ENCODE measurements around the gene RNF141. TPM values are rescaled to one million over a fixed set of nuclear protein-coding genes. Genes with fewer than 3 reads are reported as not detected.

RNF141 gene
- 7.8 TPM for total RNA-seq
- 10 to 100 TPM; 16.8 to 22.5 (median 18.5) TPM for polyA plus RNA-seq

- Histone ChIP-seq H3K27ac (ENCODE audit: insufficient read depth, low read length, poor library complexity, severe bottlenecking) (peak within 1 kb of the TSS; percentile 76), H3K36me3 (ENCODE audit: control insufficient read depth, insufficient read depth, low read length) (no peaks in the 10 kb centered on the region), H3K9me3 (ENCODE audit: control insufficient read depth in 2 of 2, low read length in 2 of 2) (no peaks in the 10 kb centered on the region), H3K4me3 (ENCODE audit: low read depth, low read length) (peak within 1 kb of the TSS; percentile 83), H3K27me3 (ENCODE audit: control insufficient read depth, insufficient read depth, low read length) (no peaks in the 10 kb centered on the region), H3K4me1 (ENCODE audit: control insufficient read depth, insufficient read depth, low read length, poor library complexity, severe bottlenecking) (peaks cover 14% of the 10 kb centered on the region)
- H3K27me3 Mint-ChIP-seq: peaks cover 7% of the 10 kb centered on the region
- H3K9me3 Mint-ChIP-seq: peaks cover 0 to 2% (median 0%) of the 10 kb centered on the region in 7 donors
- H3K36me3 Mint-ChIP-seq: no peaks in the 10 kb centered on the region
- ATAC-seq (ENCODE audit: low read depth in 2 of 2) (peak; percentile 98), DNase-seq (peak; percentile 89 to 94 (median 93))
- H3K4me1 Mint-ChIP-seq: peaks cover 15 to 34% (median 23%) of the 10 kb centered on the region in 4 donors
- H3K27ac Mint-ChIP-seq: peak within 1 kb of the TSS in 2 of 3 donors; percentile 91 to 94
- H3K4me3 Mint-ChIP-seq: peak within 1 kb of the TSS; percentile 85 to 97 (median 91)
These were observed at the start of gene RNF141 for GRCh38 chr11:10540915-10541560. RNF141 (minus strand) TSS chr11:10541187; CDS start chr11:10534158, 7,029 bp downstream.

- Histone ChIP-seq H3K27me3 (ENCODE audit: control insufficient read depth, insufficient read depth, low read length) (peaks cover 3% of the 10 kb centered on the region), H3K4me1 (ENCODE audit: control insufficient read depth, insufficient read depth, low read length, poor library complexity, severe bottlenecking) (no peaks in the 10 kb centered on the region), H3K27ac (ENCODE audit: insufficient read depth, low read length, poor library complexity, severe bottlenecking) (no peak overlapping the region), H3K36me3 (ENCODE audit: control insufficient read depth, insufficient read depth, low read length) (no peaks in the 10 kb centered on the region), H3K9me3 (ENCODE audit: control insufficient read depth in 2 of 2, low read length in 2 of 2) (no peaks in the 10 kb centered on the region), H3K4me3 (ENCODE audit: low read depth, low read length) (no peak overlapping the region)
- peaks cover 14% of the 10 kb centered on the region for H3K27me3 Mint-ChIP-seq
- ATAC-seq (ENCODE audit: low read depth in 2 of 2) (no peak), DNase-seq (no peak)
- H3K4me1 Mint-ChIP-seq: no peaks in the 10 kb centered on the region
- H3K9me3 Mint-ChIP-seq: peaks cover 0 to 2% (median 0%) of the 10 kb centered on the region in 7 donors
- no peak overlapping the region for H3K27ac Mint-ChIP-seq
- no peaks in the 10 kb centered on the region for H3K36me3 Mint-ChIP-seq
- no peak overlapping the region for H3K4me3 Mint-ChIP-seq
These were observed 49.4 kb upstream of the RNF141 start for GRCh38 chr11:10590218-10590915.

GRCh38 chr11:10588904-10589303 lies 47.9 kb upstream of the RNF141 start:
- Mint-ChIP-seq H3K4me3 (no peak overlapping the region), H3K27me3 (peaks cover 14% of the 10 kb centered on the region), H3K9me3 (peaks cover 0 to 2% (median 0%) of the 10 kb centered on the region in 7 donors), H3K4me1 (no peaks in the 10 kb centered on the region), H3K27ac (no peak overlapping the region), H3K36me3 (no peaks in the 10 kb centered on the region)
- no peak overlapping the region for H3K27ac ChIP-seq (ENCODE audit: insufficient read depth, low read length, poor library complexity, severe bottlenecking)
- no peak overlapping the region for H3K4me3 ChIP-seq (ENCODE audit: low read depth, low read length)
- no peak for ATAC-seq (ENCODE audit: low read depth in 2 of 2)
- no peaks in the 10 kb centered on the region for H3K9me3 ChIP-seq (ENCODE audit: control insufficient read depth in 2 of 2, low read length in 2 of 2)
- peak in 1 of 3 donors; percentile 77 for DNase-seq
- no peaks in the 10 kb centered on the region for H3K36me3 ChIP-seq (ENCODE audit: control insufficient read depth, insufficient read depth, low read length)
- no peaks in the 10 kb centered on the region for H3K4me1 ChIP-seq (ENCODE audit: control insufficient read depth, insufficient read depth, low read length, poor library complexity, severe bottlenecking)
- peaks cover 6% of the 10 kb centered on the region for H3K27me3 ChIP-seq (ENCODE audit: control insufficient read depth, insufficient read depth, low read length)

- Histone ChIP-seq H3K27me3 (ENCODE audit: control insufficient read depth, insufficient read depth, low read length) (peaks cover 7% of the 10 kb centered on the region), H3K9me3 (ENCODE audit: control insufficient read depth in 2 of 2, low read length in 2 of 2) (no peaks in the 10 kb centered on the region), H3K4me3 (ENCODE audit: low read depth, low read length) (no peak overlapping the region), H3K36me3 (ENCODE audit: control insufficient read depth, insufficient read depth, low read length) (no peaks in the 10 kb centered on the region), H3K27ac (ENCODE audit: insufficient read depth, low read length, poor library complexity, severe bottlenecking) (no peak overlapping the region), H3K4me1 (ENCODE audit: control insufficient read depth, insufficient read depth, low read length, poor library complexity, severe bottlenecking) (no peaks in the 10 kb centered on the region)
- ATAC-seq (ENCODE audit: low read depth in 2 of 2) (no peak), DNase-seq (no peak)
- Mint-ChIP-seq H3K4me3 (no peak overlapping the region), H3K4me1 (no peaks in the 10 kb centered on the region), H3K9me3 (peaks cover 0 to 2% (median 0%) of the 10 kb centered on the region in 7 donors), H3K27ac (no peak overlapping the region), H3K27me3 (peaks cover 14% of the 10 kb centered on the region), H3K36me3 (no peaks in the 10 kb centered on the region)
These were observed 47.0 kb upstream of the RNF141 start for GRCh38 chr11:10587995-10588394.

GRCh38 chr11:10587388-10587787 lies 46.4 kb upstream of the RNF141 start:
- no peaks in the 10 kb centered on the region for H3K4me1 Mint-ChIP-seq
- Histone ChIP-seq H3K36me3 (ENCODE audit: control insufficient read depth, insufficient read depth, low read length) (no peaks in the 10 kb centered on the region), H3K27ac (ENCODE audit: insufficient read depth, low read length, poor library complexity, severe bottlenecking) (no peak overlapping the region), H3K4me1 (ENCODE audit: control insufficient read depth, insufficient read depth, low read length, poor library complexity, severe bottlenecking) (no peaks in the 10 kb centered on the region), H3K9me3 (ENCODE audit: control insufficient read depth in 2 of 2, low read length in 2 of 2) (no peaks in the 10 kb centered on the region), H3K27me3 (ENCODE audit: control insufficient read depth, insufficient read depth, low read length) (peaks cover 7% of the 10 kb centered on the region), H3K4me3 (ENCODE audit: low read depth, low read length) (no peak overlapping the region)
- DNase-seq (no peak), ATAC-seq (ENCODE audit: low read depth in 2 of 2) (no peak)
- no peak overlapping the region for H3K4me3 Mint-ChIP-seq
- no peaks in the 10 kb centered on the region for H3K36me3 Mint-ChIP-seq
- peaks cover 14% of the 10 kb centered on the region for H3K27me3 Mint-ChIP-seq
- peaks cover 0 to 2% (median 0%) of the 10 kb centered on the region in 7 donors for H3K9me3 Mint-ChIP-seq
- H3K27ac Mint-ChIP-seq: no peak overlapping the region

GRCh38 chr11:10584071-10584501 lies 43.1 kb upstream of the RNF141 start:
- H3K27ac ChIP-seq (ENCODE audit: insufficient read depth, low read length, poor library complexity, severe bottlenecking): no peak overlapping the region
- no peak overlapping the region for H3K4me3 ChIP-seq (ENCODE audit: low read depth, low read length)
- peaks cover 3% of the 10 kb centered on the region for H3K27me3 ChIP-seq (ENCODE audit: control insufficient read depth, insufficient read depth, low read length)
- DNase-seq (no peak), ATAC-seq (ENCODE audit: low read depth in 2 of 2) (no peak)
- no peaks in the 10 kb centered on the region for H3K9me3 ChIP-seq (ENCODE audit: control insufficient read depth in 2 of 2, low read length in 2 of 2)
- H3K36me3 Mint-ChIP-seq: no peaks in the 10 kb centered on the region
- no peaks in the 10 kb centered on the region for H3K4me1 ChIP-seq (ENCODE audit: control insufficient read depth, insufficient read depth, low read length, poor library complexity, severe bottlenecking)
- H3K36me3 ChIP-seq (ENCODE audit: control insufficient read depth, insufficient read depth, low read length): no peaks in the 10 kb centered on the region
- H3K27ac Mint-ChIP-seq: no peak overlapping the region
- no peaks in the 10 kb centered on the region for H3K9me3 Mint-ChIP-seq
- H3K4me1 Mint-ChIP-seq: no peaks in the 10 kb centered on the region
- no peak overlapping the region for H3K4me3 Mint-ChIP-seq
- H3K27me3 Mint-ChIP-seq: peaks cover 4% of the 10 kb centered on the region

- H3K27ac Mint-ChIP-seq: no peak overlapping the region
These were observed 40.6 kb upstream of the RNF141 start for GRCh38 chr11:10581481-10582019.

More at GRCh38 chr11:10581481-10582019, 40.6 kb upstream of the RNF141 start:
- DNase-seq: no peak
- Histone ChIP-seq H3K9me3 (ENCODE audit: control insufficient read depth in 2 of 2, low read length in 2 of 2) (no peaks in the 10 kb centered on the region), H3K27me3 (ENCODE audit: control insufficient read depth, insufficient read depth, low read length) (peaks cover 9% of the 10 kb centered on the region), H3K36me3 (ENCODE audit: control insufficient read depth, insufficient read depth, low read length) (no peaks in the 10 kb centered on the region), H3K4me1 (ENCODE audit: control insufficient read depth, insufficient read depth, low read length, poor library complexity, severe bottlenecking) (no peaks in the 10 kb centered on the region), H3K27ac (ENCODE audit: insufficient read depth, low read length, poor library complexity, severe bottlenecking) (no peak overlapping the region), H3K4me3 (ENCODE audit: low read depth, low read length) (no peak overlapping the region)
- H3K27me3 Mint-ChIP-seq: peaks cover 14% of the 10 kb centered on the region
- no peaks in the 10 kb centered on the region for H3K36me3 Mint-ChIP-seq
- no peaks in the 10 kb centered on the region for H3K9me3 Mint-ChIP-seq
- H3K4me3 Mint-ChIP-seq: no peak overlapping the region
- no peaks in the 10 kb centered on the region for H3K4me1 Mint-ChIP-seq
- peak; percentile 28 to 34 for ATAC-seq (ENCODE audit: low read depth in 2 of 2)
